Bronchial epithelial cell (primary cell): Measurements from ENCODE around the gene C2orf15. TPM values are rescaled to one million over a fixed set of nuclear protein-coding genes. Genes with fewer than 3 reads are reported as not detected.

Source experiments
- DNase-seq: peaks from one replicate; pipeline ENCODE4 v3.0.0-alpha.2; 2010; ENCODE audit warnings: low read depth
- FAIRE-seq: peaks from 2 replicates; lab custom pipeline; 2011; peaks lifted over from hg19 to GRCh38; lab: Jason Lieb, UNC
- H3K27me3 ChIP-seq: 2 replicates; pipeline ENCODE4 v1.5.1; 2011; ENCODE audit warnings: low read length; ENCODE audit not compliant: control insufficient read depth, insufficient read depth
- H3K36me3 ChIP-seq: 2 replicates; pipeline ENCODE4 v1.5.1; 2011; ENCODE audit warnings: low read length; ENCODE audit not compliant: control insufficient read depth, insufficient read depth
- H3K4me3 ChIP-seq: 2 replicates; pipeline ENCODE4 v1.5.1; 2011; ENCODE audit warnings: mild to moderate bottlenecking, low read depth, low read length, control low read depth
- CTCF ChIP-seq: IDR thresholded peaks from 2 replicates; pipeline ENCODE4 v1.5.1; 2011; ENCODE audit warnings: mild to moderate bottlenecking, moderate library complexity, low read length, control low read depth, inconsistent platforms; ENCODE audit not compliant: insufficient read depth, severe bottlenecking
- total RNA-seq: library from RNA; depleted of rRNA; stranded (reverse); fragments of >200 nt; gene quantifications from 2 replicates; pipeline ENCODE4 v1.2.1, GENCODE V29; 2014

C2orf15 gene
- total RNA-seq, 1 donor from 2014 or later = 1.1 TPM

GRCh38 chr2:99140056-99140859 is 1.2 kb upstream of the C2orf15 start:
- no peak for FAIRE-seq
- TF ChIP-seq CTCF = no peak
- peak; percentile 27 for DNase-seq
- Histone ChIP-seq H3K36me3 (no peaks in the 10 kb centered on the region), H3K27me3 (no peaks in the 10 kb centered on the region), H3K4me3 (peak overlapping the region; percentile 81)

- Histone ChIP-seq H3K36me3 (no peaks in the 10 kb centered on the region), H3K27me3 (no peaks in the 10 kb centered on the region), H3K4me3 (peak overlapping the region; percentile 81)
- DNase-seq = no peak
- TF ChIP-seq CTCF = no peak
- no peak for FAIRE-seq
Measured at GRCh38 chr2:99140860-99141109, 722 bp upstream of the C2orf15 start.

GRCh38 chr2:99150706-99151105 is 9.2 kb downstream of the C2orf15 start:
- Histone ChIP-seq H3K4me3 (no peak overlapping the region), H3K27me3 (no peaks in the 10 kb centered on the region), H3K36me3 (no peaks in the 10 kb centered on the region)
- no peak for TF ChIP-seq CTCF
- no peak for DNase-seq
- no peak for FAIRE-seq

- no peaks in the 10 kb centered on the region for H3K27me3 ChIP-seq
- no peak for TF ChIP-seq CTCF
- DNase-seq = no peak
- no peak overlapping the region for H3K4me3 ChIP-seq
- H3K36me3 ChIP-seq = no peaks in the 10 kb centered on the region
- no peak for FAIRE-seq
Measured at GRCh38 chr2:99152199-99152895, 10.8 kb downstream of the C2orf15 start.

GRCh38 chr2:99153921-99154604 is 12.6 kb downstream of the C2orf15 start:
- no peak for TF ChIP-seq CTCF
- DNase-seq (peak; percentile 22), FAIRE-seq (no peak)
- Histone ChIP-seq H3K4me3 (peak overlapping the region; percentile 68), H3K36me3 (no peaks in the 10 kb centered on the region), H3K27me3 (no peaks in the 10 kb centered on the region)
